Measurements from ENCODE around the gene TENM4. TPM values are rescaled to one million over a fixed set of nuclear protein-coding genes. Genes with fewer than 3 reads are reported as not detected.
A peak's percentile ranks its signal among the peaks of the same experiment; 100 is the strongest.

The TENM4 gene
- polyA plus RNA-seq, 3 donors: 0.31 to 1.7 TPM; not detected in 1

DNA sequence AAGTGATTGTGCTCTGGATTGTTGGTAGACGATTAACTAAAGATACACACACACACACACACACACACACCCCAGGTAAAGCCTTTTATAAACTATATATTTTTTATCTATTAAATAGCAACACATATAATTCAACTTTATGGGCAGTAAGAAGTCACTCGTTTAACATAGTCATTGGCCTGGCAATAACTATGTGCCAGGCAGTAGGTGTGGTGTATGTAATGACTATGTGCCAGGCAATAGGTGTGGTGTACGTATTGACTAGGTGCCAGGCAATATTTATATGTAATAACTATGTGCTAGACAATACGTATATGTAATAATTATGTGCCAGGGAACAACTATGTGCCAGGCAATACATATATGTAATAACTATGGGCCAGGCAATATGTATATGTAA is 40.0 kb upstream of the TENM4 start:
- intact Hi-C loops (cut with micrococcal nuclease): no loop called here
- Histone ChIP-seq H3K4me3 (replicated peaks in 1 of 3; ENCODE audit: low read depth in 2 of 3, low read length in 3 of 3) (no peak overlapping the region), H3K9me3 (replicated peaks in 1 of 2; ENCODE audit: control insufficient read depth in 1 of 2, insufficient read depth in 1 of 2, low read length in 2 of 2) (no peaks in the 10 kb centered on the region), H3K79me2 (ENCODE audit: insufficient read depth, low read length) (no peaks in the 10 kb centered on the region), H2AFZ (ENCODE audit: insufficient read depth, low read depth, low read length, poor library complexity, severe bottlenecking) (no peak overlapping the region), H4K20me1 (ENCODE audit: insufficient read depth, low read length) (no peaks in the 10 kb centered on the region), H3K4me1 (ENCODE audit: control insufficient read depth in 1 of 2, insufficient read depth in 2 of 2, low read length in 2 of 2) (peaks cover 8 to 16% of the 10 kb centered on the region in 2 donors), H3K27ac (ENCODE audit: low read depth in 1 of 2, low read length in 2 of 2) (no peak overlapping the region), H3K36me3 (replicated peaks in 1 of 2; ENCODE audit: control insufficient read depth in 1 of 2, insufficient read depth in 2 of 2, low read length in 2 of 2) (no peaks in the 10 kb centered on the region), H3K4me2 (replicated peaks; ENCODE audit: extremely low read depth, low read length, poor library complexity, severe bottlenecking) (no peak overlapping the region), H3K9ac (ENCODE audit: insufficient read depth, low read length, poor library complexity, severe bottlenecking) (no peak overlapping the region), H3K27me3 (ENCODE audit: control insufficient read depth in 2 of 2, insufficient read depth in 2 of 2, low read length in 2 of 2) (no peaks in the 10 kb centered on the region)
- Mint-ChIP-seq H3K36me3 (no peaks in the 10 kb centered on the region), H3K4me3 (no peak overlapping the region), H3K27ac (no peak overlapping the region), H3K4me1 (peaks cover 16% of the 10 kb centered on the region), H3K9me3 (peaks cover 0 to 10% (median 3%) of the 10 kb centered on the region in 7 donors), H3K27me3 (ENCODE audit: low read depth in 3 of 3) (peaks cover 0 to 13% (median 2%) of the 10 kb centered on the region in 3 donors)
- WGBS (ENCODE audit: insufficient coverage): 100% methylated on average over 1 of the region's 4 CpGs
- TF ChIP-seq, protein P1, sequence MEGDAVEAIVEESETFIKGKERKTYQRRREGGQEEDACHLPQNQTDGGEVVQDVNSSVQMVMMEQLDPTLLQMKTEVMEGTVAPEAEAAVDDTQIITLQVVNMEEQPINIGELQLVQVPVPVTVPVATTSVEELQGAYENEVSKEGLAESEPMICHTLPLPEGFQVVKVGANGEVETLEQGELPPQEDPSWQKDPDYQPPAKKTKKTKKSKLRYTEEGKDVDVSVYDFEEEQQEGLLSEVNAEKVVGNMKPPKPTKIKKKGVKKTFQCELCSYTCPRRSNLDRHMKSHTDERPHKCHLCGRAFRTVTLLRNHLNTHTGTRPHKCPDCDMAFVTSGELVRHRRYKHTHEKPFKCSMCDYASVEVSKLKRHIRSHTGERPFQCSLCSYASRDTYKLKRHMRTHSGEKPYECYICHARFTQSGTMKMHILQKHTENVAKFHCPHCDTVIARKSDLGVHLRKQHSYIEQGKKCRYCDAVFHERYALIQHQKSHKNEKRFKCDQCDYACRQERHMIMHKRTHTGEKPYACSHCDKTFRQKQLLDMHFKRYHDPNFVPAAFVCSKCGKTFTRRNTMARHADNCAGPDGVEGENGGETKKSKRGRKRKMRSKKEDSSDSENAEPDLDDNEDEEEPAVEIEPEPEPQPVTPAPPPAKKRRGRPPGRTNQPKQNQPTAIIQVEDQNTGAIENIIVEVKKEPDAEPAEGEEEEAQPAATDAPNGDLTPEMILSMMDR (IDR thresholded peaks at IDR 0.05): no peak
- DNase-seq: no peak

DNA sequence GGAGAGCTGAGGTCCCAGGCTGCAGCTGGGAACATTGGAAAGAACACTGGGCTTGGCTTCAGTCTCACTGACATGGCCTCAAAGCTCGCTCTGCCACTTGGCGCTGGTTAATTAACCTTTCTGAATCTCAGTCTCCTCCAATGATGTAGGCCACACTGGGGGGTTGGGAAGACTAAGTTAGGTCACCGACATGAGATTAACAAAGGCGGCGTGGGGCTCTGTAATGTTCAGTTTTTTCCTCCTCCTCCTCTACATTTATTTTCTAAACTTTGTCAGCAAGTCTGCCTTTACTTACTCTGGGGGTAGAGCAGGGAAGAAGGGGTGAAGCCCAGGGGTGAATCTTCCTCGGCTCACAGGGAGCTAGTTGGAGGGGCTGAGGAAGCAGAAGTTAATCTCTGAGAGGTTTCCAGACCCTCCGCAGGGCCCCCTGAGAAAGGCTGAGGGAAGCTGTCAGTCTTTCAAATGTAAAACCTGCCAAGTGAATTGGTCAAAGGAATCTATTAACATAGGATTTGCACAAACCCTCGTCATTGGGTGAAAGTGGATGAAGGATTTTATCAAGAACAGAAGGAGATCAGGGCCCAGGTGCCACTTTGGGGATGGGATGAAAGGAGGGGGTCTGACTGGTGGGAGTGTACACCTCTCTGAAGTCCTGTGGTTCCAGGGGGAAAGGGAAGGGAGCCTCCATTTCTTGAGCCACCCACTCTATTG is 32.1 kb upstream of the TENM4 start:
- H3K9me3 ChIP-seq (replicated peaks in 1 of 2; ENCODE audit: control insufficient read depth in 1 of 2, insufficient read depth in 1 of 2, low read length in 2 of 2): no peaks in the 10 kb centered on the region
- H3K36me3 ChIP-seq (replicated peaks in 1 of 2; ENCODE audit: control insufficient read depth in 1 of 2, insufficient read depth in 2 of 2, low read length in 2 of 2): no peaks in the 10 kb centered on the region
- no peak for DNase-seq
- H3K4me1 Mint-ChIP-seq: no peaks in the 10 kb centered on the region
- peak overlapping the region in 1 of 7 donors; percentile 26 for H3K27ac Mint-ChIP-seq
- no peak overlapping the region for H3K4me2 ChIP-seq (replicated peaks; ENCODE audit: extremely low read depth, low read length, poor library complexity, severe bottlenecking)
- no peak overlapping the region for H3K4me3 ChIP-seq (replicated peaks in 1 of 3; ENCODE audit: low read depth in 2 of 3, low read length in 3 of 3)
- no peaks in the 10 kb centered on the region for H3K36me3 Mint-ChIP-seq
- no peak overlapping the region for H3K4me3 Mint-ChIP-seq
- no peak overlapping the region for H2AFZ ChIP-seq (ENCODE audit: insufficient read depth, low read depth, low read length, poor library complexity, severe bottlenecking)
- TF ChIP-seq, protein P1 (IDR thresholded peaks at IDR 0.05): no peak
- no peak overlapping the region for H3K9ac ChIP-seq (ENCODE audit: insufficient read depth, low read length, poor library complexity, severe bottlenecking)
- no peak overlapping the region for H3K27ac ChIP-seq (ENCODE audit: low read depth in 1 of 2, low read length in 2 of 2)
- no peaks in the 10 kb centered on the region for H4K20me1 ChIP-seq (ENCODE audit: insufficient read depth, low read length)
- H3K27me3 ChIP-seq (ENCODE audit: control insufficient read depth in 2 of 2, insufficient read depth in 2 of 2, low read length in 2 of 2): peaks cover 4 to 17% of the 10 kb centered on the region in 2 donors
- intact Hi-C loops (cut with micrococcal nuclease): no loop called here
- WGBS (ENCODE audit: insufficient coverage): 38% methylated on average over 4 of the region's 8 CpGs
- peaks cover 4 to 12% (median 10%) of the 10 kb centered on the region in 7 donors for H3K9me3 Mint-ChIP-seq
- no peaks in the 10 kb centered on the region for H3K4me1 ChIP-seq (ENCODE audit: control insufficient read depth in 1 of 2, insufficient read depth in 2 of 2, low read length in 2 of 2)
- H3K27me3 Mint-ChIP-seq (ENCODE audit: low read depth in 3 of 3): peaks cover 6 to 33% (median 21%) of the 10 kb centered on the region in 3 donors
- no peaks in the 10 kb centered on the region for H3K79me2 ChIP-seq (ENCODE audit: insufficient read depth, low read length)

All from CD14-positive monocyte (primary cell).